ENCODE data around the gene AMT.

AMT gene

GRCh38 chr3:49387721-49388120 lies 34.6 kb downstream of the AMT start:
- no peak for FAIRE-seq

DNA sequence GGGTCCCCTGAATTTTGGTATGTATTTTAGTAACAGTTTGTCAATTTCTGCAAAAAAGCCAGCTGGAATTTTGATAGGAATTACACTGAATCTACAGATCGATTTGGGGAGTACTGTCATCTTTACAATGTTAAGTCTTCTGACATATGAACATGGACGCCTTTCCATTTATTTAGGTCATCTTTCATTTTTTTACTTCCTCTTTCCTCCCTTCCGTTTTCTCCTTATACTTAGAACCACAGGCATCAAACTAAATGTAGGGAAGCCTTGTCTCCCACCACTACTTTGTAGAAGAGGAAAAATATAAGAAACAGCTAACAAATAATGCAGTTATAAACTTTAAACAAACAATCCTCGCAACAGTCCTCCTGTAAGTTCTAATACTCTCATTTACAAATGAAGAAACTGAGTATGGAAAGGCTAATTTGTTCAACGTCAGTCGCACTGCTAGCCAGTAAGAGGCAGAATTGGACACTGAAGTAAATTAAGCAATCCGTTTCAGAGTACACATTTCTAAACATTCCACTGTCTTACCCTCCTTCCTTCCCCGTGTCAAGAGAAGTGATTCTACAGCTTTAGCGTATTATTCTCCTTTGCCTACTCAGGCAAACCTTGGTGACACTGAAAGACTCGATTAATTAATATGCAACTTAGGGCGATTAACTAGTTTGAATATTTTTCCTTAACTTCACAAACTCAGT lies 36.1 kb downstream of the AMT start:
- no peak for FAIRE-seq

- FAIRE-seq: no peak
Measured at GRCh38 chr3:49385617-49386016, 36.7 kb downstream of the AMT start.

DNA sequence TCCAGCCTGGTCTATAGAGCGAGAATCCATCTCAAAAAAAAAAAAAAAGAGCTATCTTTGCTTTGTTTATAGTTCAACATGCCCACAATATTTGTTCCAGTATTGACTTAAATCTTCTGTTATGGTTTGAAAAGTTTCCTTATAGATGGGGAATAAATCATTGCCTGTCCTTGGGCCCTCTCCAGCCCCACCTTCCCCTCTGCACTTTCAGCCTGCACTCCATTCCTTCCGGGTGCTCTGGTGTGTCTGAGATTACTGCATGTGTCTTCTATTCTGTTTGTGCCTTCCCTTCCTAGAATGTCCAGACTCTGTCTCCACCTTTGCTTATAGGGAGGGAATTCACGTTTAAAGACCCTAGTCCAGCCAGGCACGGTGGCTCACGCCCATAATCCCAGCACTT lies 38.9 kb downstream of the AMT start:
- no peak for FAIRE-seq

- no peak for FAIRE-seq
Measured at GRCh38 chr3:49378249-49378895, 43.9 kb downstream of the AMT start.

DNA sequence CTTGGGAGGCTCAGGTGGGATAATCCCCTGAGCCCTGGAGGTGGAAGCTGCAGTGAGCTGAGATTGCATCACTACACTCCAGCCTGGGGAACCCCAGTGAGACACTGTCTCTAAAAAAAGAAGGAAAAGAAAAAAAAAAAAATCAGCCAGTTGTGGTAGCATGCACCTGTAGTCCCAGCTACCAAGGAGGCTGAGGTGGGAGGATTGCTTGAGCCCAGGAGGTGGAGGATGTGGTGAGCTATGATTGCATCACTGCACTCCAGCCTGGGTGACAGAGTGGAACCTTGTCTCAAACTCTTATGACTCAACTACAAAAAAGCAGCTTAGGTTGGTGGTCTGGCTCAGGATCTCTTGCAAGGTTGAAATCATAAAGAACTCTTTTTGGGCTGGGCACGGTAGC lies 44.8 kb downstream of the AMT start:
- FAIRE-seq: no peak

DNA sequence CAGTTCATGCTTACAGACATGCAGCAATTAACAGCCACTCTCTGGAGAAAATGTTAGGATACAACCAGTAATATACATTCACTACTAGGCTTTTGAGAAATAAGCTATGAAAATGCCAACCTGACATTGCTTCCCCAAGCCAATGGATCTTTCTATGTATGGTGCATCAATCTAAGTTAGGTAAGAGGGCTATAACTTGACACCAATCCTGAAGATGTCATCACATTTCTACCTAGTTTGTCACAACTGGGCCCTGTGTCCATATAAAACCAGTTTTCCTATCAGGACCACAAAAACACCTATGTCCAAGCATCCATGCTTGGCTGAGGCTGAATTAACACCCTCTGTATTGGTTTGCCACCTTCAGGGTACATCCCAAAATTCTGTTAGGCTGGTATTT lies 50.3 kb downstream of the AMT start:
- FAIRE-seq: no peak

GRCh38 chr3:49370585-49371290 lies 51.5 kb downstream of the AMT start:
- FAIRE-seq: no peak

Data from TTC549 (cell line).